OCI-LY1 (cell line): Measurements from ENCODE around the gene TOR3A.

Experiments used
- CTCF ChIP-seq: fragments of 200-600 bp; sonication (generic), shearing (Covaris generic); IDR thresholded peaks from 2 replicates; pipeline ENCODE4 v1.5.1; 2017; ENCODE audit warnings: mild to moderate bottlenecking, antibody characterized with exemption, low read length, moderate library complexity, mixed read lengths
- EZH2 ChIP-seq: fragments of 200-600 bp; sonication (generic), shearing (Covaris generic); IDR thresholded peaks from 2 replicates; pipeline ENCODE4 v1.8.0; 2017; ENCODE audit warnings: borderline replicate concordance, mixed run types, mild to moderate bottlenecking, antibody characterized with exemption, low read length, moderate library complexity, mixed read lengths

GRCh38 chr1:179079113-179079761 lies 2.6 kb upstream of the TOR3A start:
- TF ChIP-seq CTCF: peak; percentile 78
- TF ChIP-seq EZH2: no peak
